GM18870 (cell line): Measurements from ENCODE around the gene ST8SIA4.

Experiments used
- ATAC-seq: cut with Tn5 transposase; IDR thresholded peaks from one replicate; pipeline ENCODE4 v1.9.1; 2021; ENCODE audit warnings: moderate library complexity; ENCODE audit not compliant: unreplicated experiment

Gene ST8SIA4

GRCh38 chr5:100872408-100873190 is 30.5 kb downstream of the ST8SIA4 start:
- peak; percentile 78 for ATAC-seq

GRCh38 chr5:100867039-100867562 is 36.0 kb downstream of the ST8SIA4 start:
- no peak for ATAC-seq

- ATAC-seq = no peak
Measured at GRCh38 chr5:100864931-100865330, 38.2 kb downstream of the ST8SIA4 start.

GRCh38 chr5:100863739-100864138 is 39.3 kb downstream of the ST8SIA4 start:
- ATAC-seq = no peak

- peak; percentile 31 for ATAC-seq
Measured at GRCh38 chr5:100861148-100861547, 41.9 kb downstream of the ST8SIA4 start.

GRCh38 chr5:100860407-100860806 is 42.7 kb downstream of the ST8SIA4 start:
- ATAC-seq = peak; percentile 62

- no peak for ATAC-seq
Measured at GRCh38 chr5:100858987-100859545, 44.0 kb downstream of the ST8SIA4 start.

GRCh38 chr5:100856462-100856861 is 46.6 kb downstream of the ST8SIA4 start:
- no peak for ATAC-seq

- ATAC-seq = no peak
Measured at GRCh38 chr5:100855937-100856430, 47.1 kb downstream of the ST8SIA4 start.

- no peak for ATAC-seq
Measured at GRCh38 chr5:100855295-100855694, 47.8 kb downstream of the ST8SIA4 start.

GRCh38 chr5:100854591-100854990 is 48.5 kb downstream of the ST8SIA4 start:
- no peak for ATAC-seq

- ATAC-seq = no peak
Measured at GRCh38 chr5:100853582-100853981, 49.5 kb downstream of the ST8SIA4 start.

- ATAC-seq = peak; percentile 96
Measured at GRCh38 chr5:100852988-100853449, 50.1 kb downstream of the ST8SIA4 start.

- ATAC-seq = no peak
Measured at GRCh38 chr5:100852051-100852450, 51.0 kb downstream of the ST8SIA4 start.

- ATAC-seq = no peak
Measured at GRCh38 chr5:100846772-100847171, 56.3 kb downstream of the ST8SIA4 start.

GRCh38 chr5:100842080-100842479 is 61.0 kb downstream of the ST8SIA4 start:
- no peak for ATAC-seq

GRCh38 chr5:100841358-100842076 is 61.6 kb downstream of the ST8SIA4 start:
- peak; percentile 35 for ATAC-seq

GRCh38 chr5:100840789-100841188 is 62.3 kb downstream of the ST8SIA4 start:
- ATAC-seq = no peak

GRCh38 chr5:100840370-100840769 is 62.7 kb downstream of the ST8SIA4 start:
- peak; percentile 89 for ATAC-seq

GRCh38 chr5:100838048-100838473 is 65.0 kb downstream of the ST8SIA4 start:
- ATAC-seq = no peak

GRCh38 chr5:100834519-100834918 is 68.6 kb downstream of the ST8SIA4 start:
- ATAC-seq = no peak
